Non-pigmented ciliary epithelial cell (primary cell): Measurements from ENCODE around the gene MOB2.
"Not testable (repeated sequence)": the region's sequence is repeated elsewhere in the genome, so short reads cannot be mapped to it uniquely, and the experiment has no call there.

Source experiments
- DNase-seq: peaks from one replicate; pipeline ENCODE4 v3.0.0-alpha.2; 2010; ENCODE audit warnings: low read depth

Gene MOB2

GRCh38 chr11:1517117-1518005 lies 30.8 kb upstream of the MOB2 start:
- DNase-seq, result no peak

- DNase-seq, result peak; percentile 26
These were observed 29.9 kb upstream of the MOB2 start for GRCh38 chr11:1516273-1517067.

GRCh38 chr11:1515082-1516060 lies 28.8 kb upstream of the MOB2 start:
- DNase-seq, result no peak

GRCh38 chr11:1514336-1515061 lies 27.9 kb upstream of the MOB2 start:
- DNase-seq, result no peak

GRCh38 chr11:1513326-1514296 lies 27.0 kb upstream of the MOB2 start:
- DNase-seq, result no peak

- DNase-seq, result not testable (repeated sequence)
These were observed 26.1 kb upstream of the MOB2 start for GRCh38 chr11:1512531-1513258.

- no peak for DNase-seq
These were observed 25.4 kb upstream of the MOB2 start for GRCh38 chr11:1511937-1512496.

GRCh38 chr11:1510928-1511327 lies 24.3 kb upstream of the MOB2 start:
- DNase-seq, result no peak

GRCh38 chr11:1510351-1510750 lies 23.8 kb upstream of the MOB2 start:
- DNase-seq, result not testable (repeated sequence)

GRCh38 chr11:1509626-1510255 lies 23.2 kb upstream of the MOB2 start:
- DNase-seq, result no peak

- no peak for DNase-seq
These were observed 22.4 kb upstream of the MOB2 start for GRCh38 chr11:1508986-1509385.

GRCh38 chr11:1508491-1508891 lies 21.9 kb upstream of the MOB2 start:
- no peak for DNase-seq

- DNase-seq, result no peak
These were observed 21.0 kb upstream of the MOB2 start for GRCh38 chr11:1507381-1508140.

- no peak for DNase-seq
These were observed 20.4 kb upstream of the MOB2 start for GRCh38 chr11:1506981-1507380.

GRCh38 chr11:1505480-1505879 lies 18.9 kb upstream of the MOB2 start:
- no peak for DNase-seq

GRCh38 chr11:1504581-1505290 lies 18.2 kb upstream of the MOB2 start:
- DNase-seq, result no peak

GRCh38 chr11:1504138-1504537 lies 17.6 kb upstream of the MOB2 start:
- no peak for DNase-seq
